ENCODE data around the gene CCDC7. TPM values are rescaled to one million over a fixed set of nuclear protein-coding genes. Genes with fewer than 3 reads are reported as not detected.

CCDC7 gene
- total and polyA plus RNA-seq, 12 donors, result 1.8 to 31.2 (median 16.9) TPM

GRCh38 chr10:32888161-32888927, 442.4 kb downstream of the CCDC7 start:
- H3K36me3 ChIP-seq (replicated peaks in 1 of 2), result no peaks in the 10 kb centered on the region
- no peaks in the 10 kb centered on the region for H3K9me3 ChIP-seq (replicated peaks in 1 of 3)
- H3K27ac ChIP-seq, result no peak overlapping the region
- TF ChIP-seq POLR2A (IDR thresholded peaks at IDR 0.05) (no peak), CTCF (IDR thresholded peaks at IDR 0.05) (no peak)
- H3K4me1 ChIP-seq (replicated peaks in 1 of 2), result no peaks in the 10 kb centered on the region
- no peak overlapping the region for H3K4me3 ChIP-seq
- H3K27me3 ChIP-seq, result no peaks in the 10 kb centered on the region
- no peak for DNase-seq
- WGBS, 4 donors, result 88 to 95% (median 94%) methylated on average over 9 to 11 of the region's 11 CpGs
- intact Hi-C loops (cut with DNase I), result no loop called here

- TF ChIP-seq POLR2A (IDR thresholded peaks at IDR 0.05) (no peak), CTCF (IDR thresholded peaks at IDR 0.05) (no peak)
- no peaks in the 10 kb centered on the region for H3K4me1 ChIP-seq (replicated peaks in 1 of 2)
- H3K27me3 ChIP-seq, result no peaks in the 10 kb centered on the region
- H3K4me3 ChIP-seq, result no peak overlapping the region
- H3K9me3 ChIP-seq (replicated peaks in 1 of 3), result no peaks in the 10 kb centered on the region
- no peaks in the 10 kb centered on the region for H3K36me3 ChIP-seq (replicated peaks in 1 of 2)
- intact Hi-C loops (cut with DNase I), result no loop called here
- no peak for DNase-seq
- whole genome bisulfite sequencing, 4 donors, result 92 to 95% (median 94%) methylated on average over 1 of the region's 1 CpG
- H3K27ac ChIP-seq, result no peak overlapping the region
These were observed 443.8 kb downstream of the CCDC7 start for GRCh38 chr10:32889631-32890212.

GRCh38 chr10:32890444-32890843, 444.5 kb downstream of the CCDC7 start:
- Histone ChIP-seq H3K27me3 (no peaks in the 10 kb centered on the region), H3K27ac (no peak overlapping the region), H3K4me1 (replicated peaks in 1 of 2) (no peaks in the 10 kb centered on the region), H3K4me3 (no peak overlapping the region), H3K9me3 (replicated peaks in 1 of 3) (no peaks in the 10 kb centered on the region), H3K36me3 (replicated peaks in 1 of 2) (no peaks in the 10 kb centered on the region)
- no peak for DNase-seq
- intact Hi-C loops (cut with DNase I), result no loop called here
- no peak for TF ChIP-seq POLR2A (IDR thresholded peaks at IDR 0.05)
- WGBS, 4 donors, result 65 to 100% (median 78%) methylated on average over 1 to 3 of the region's 3 CpGs

- Histone ChIP-seq H3K27me3 (no peaks in the 10 kb centered on the region), H3K4me1 (replicated peaks in 1 of 2) (no peaks in the 10 kb centered on the region)
These were observed 445.3 kb downstream of the CCDC7 start for GRCh38 chr10:32891261-32891660.

More at GRCh38 chr10:32891261-32891660, 445.3 kb downstream of the CCDC7 start:
- WGBS, 4 donors, result 83 to 91% (median 86%) methylated on average over 7 to 8 of the region's 8 CpGs
- Histone ChIP-seq H3K27ac (no peak overlapping the region), H3K9me3 (replicated peaks in 1 of 3) (no peaks in the 10 kb centered on the region), H3K36me3 (replicated peaks in 1 of 2) (peaks cover 0 to under 1% of the 10 kb centered on the region in 2 donors), H3K4me3 (no peak overlapping the region)
- TF ChIP-seq POLR2A (IDR thresholded peaks at IDR 0.05) (no peak), CTCF (IDR thresholded peaks at IDR 0.05) (no peak)
- intact Hi-C loops (cut with DNase I), result no loop called here
- no peak for DNase-seq

All from adrenal gland (tissue), 12 donors.